DOHH2 (cell line): ENCODE measurements around the gene JHY.

Source experiments
- H3F3A ChIP-seq: fragments of 200-600 bp; sonication (generic), shearing (Covaris generic); 2 replicates; pipeline ENCODE4 v1.6.0; 2016; ENCODE audit warnings: antibody characterized with exemption, mild to moderate bottlenecking; ENCODE audit not compliant: control insufficient read depth, insufficient read depth
- H3K27ac ChIP-seq: fragments of 200-600 bp; sonication (generic); 2 replicates; pipeline ENCODE4 v1.5.1; 2014; ENCODE audit warnings: low read depth, mild to moderate bottlenecking, low read length, moderate library complexity
- H3K27me3 ChIP-seq: fragments of 200-600 bp; sonication (generic); 2 replicates; pipeline ENCODE4 v1.6.1; 2014; ENCODE audit warnings: mild to moderate bottlenecking, low read length, mixed read lengths; ENCODE audit not compliant: control insufficient read depth
- H3K36me3 ChIP-seq: fragments of 200-600 bp; sonication (generic); 2 replicates; pipeline ENCODE4 v1.6.1; 2014; ENCODE audit warnings: mild to moderate bottlenecking, low read length, moderate library complexity, mixed read lengths; ENCODE audit not compliant: control insufficient read depth
- H3K4me1 ChIP-seq: fragments of 200-600 bp; sonication (generic); 2 replicates; pipeline ENCODE4 v1.6.1; 2014; ENCODE audit warnings: mild to moderate bottlenecking, low read length, mixed read lengths; ENCODE audit not compliant: control insufficient read depth
- H3K4me2 ChIP-seq: fragments of 200-600 bp; sonication (generic); 2 replicates; pipeline ENCODE4 v1.6.0; 2014; ENCODE audit warnings: mild to moderate bottlenecking, low read length, moderate library complexity
- H3K4me3 ChIP-seq: fragments of 200-600 bp; sonication (generic); 2 replicates; pipeline ENCODE4 v1.5.1; 2014; ENCODE audit warnings: mild to moderate bottlenecking, low read length, mixed read lengths
- H3K79me2 ChIP-seq: fragments of 200-600 bp; sonication (generic); 2 replicates; pipeline ENCODE4 v1.6.1; 2014; ENCODE audit warnings: mild to moderate bottlenecking, low read length, mixed read lengths; ENCODE audit not compliant: control insufficient read depth
- H3K9me2 ChIP-seq: fragments of 200-600 bp; sonication (generic); replicated peaks from 2 replicates; pipeline ENCODE4 v1.6.1; 2014; ENCODE audit warnings: mild to moderate bottlenecking, low read length, mixed read lengths; ENCODE audit not compliant: control insufficient read depth
- H3K9me3 ChIP-seq: fragments of 200-600 bp; sonication (generic); 2 replicates; pipeline ENCODE4 v1.6.1; 2014; ENCODE audit warnings: antibody characterized with exemption, low read length, mixed read lengths; ENCODE audit not compliant: control insufficient read depth, insufficient read depth
- H4K20me1 ChIP-seq: fragments of 200-600 bp; sonication (generic); 2 replicates; pipeline ENCODE4 v1.6.0; 2014; ENCODE audit warnings: low read depth, mild to moderate bottlenecking, antibody characterized with exemption, low read length, moderate library complexity; ENCODE audit not compliant: control insufficient read depth, insufficient read depth
- EZH2phosphoT487 ChIP-seq: fragments of 200-600 bp; sonication (generic); IDR thresholded peaks from 2 replicates; pipeline ENCODE4 v1.6.1; 2017; ENCODE audit warnings: borderline replicate concordance, mild to moderate bottlenecking, antibody characterized with exemption, low read length, moderate library complexity, mixed read lengths
- TF ChIP-seq, protein P1 (sequence below): fragments of 200-600 bp; sonication (generic); IDR thresholded peaks from one replicate; pipeline ENCODE4 v1.5.1; 2014; ENCODE audit warnings: antibody characterized with exemption, mild to moderate bottlenecking, low read depth, low read length; ENCODE audit not compliant: poor library complexity, severe bottlenecking

JHY gene

DNA sequence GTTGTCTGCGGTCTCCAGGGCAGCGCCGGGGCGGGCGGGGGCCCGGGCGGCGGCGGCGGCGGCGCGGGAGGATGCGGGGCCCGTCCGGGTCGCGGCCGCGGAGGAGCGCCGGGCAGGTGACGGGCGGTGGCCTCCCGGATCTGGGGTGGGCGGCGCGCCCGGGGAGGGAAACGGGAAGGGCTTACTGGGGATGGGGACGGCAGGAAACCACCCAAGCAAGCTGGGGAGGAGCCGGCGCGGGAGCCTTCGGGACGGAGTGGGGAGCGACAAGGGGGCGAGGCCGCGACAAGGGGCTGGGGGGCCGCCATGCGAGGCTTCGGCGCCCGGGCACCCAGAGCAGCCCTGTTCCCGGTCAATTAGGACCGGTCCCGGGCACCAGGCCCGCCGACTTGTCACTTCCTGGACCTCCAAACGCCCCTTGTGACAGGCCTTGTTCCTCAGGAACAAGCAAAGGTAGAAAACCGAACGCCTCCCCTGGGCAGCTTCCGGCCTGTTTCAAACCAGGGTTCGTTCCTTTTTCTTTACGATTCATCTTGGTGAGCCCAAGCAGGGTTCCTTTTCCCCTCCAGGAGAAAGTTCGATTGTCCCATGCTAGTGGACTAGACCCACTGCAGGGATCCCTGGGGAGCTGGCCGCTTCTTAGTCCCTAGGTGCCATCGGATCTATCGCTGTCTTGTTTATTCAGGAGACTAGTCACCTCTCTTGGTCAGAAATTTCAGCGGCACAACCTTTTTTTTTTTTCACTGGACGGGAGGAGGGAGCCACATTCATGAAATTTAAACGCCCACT, 492 bp downstream of the JHY start:
- Histone ChIP-seq H3K79me2 (no peaks in the 10 kb centered on the region), H3K27me3 (peaks cover 38% of the 10 kb centered on the region), H3K4me1 (no peaks in the 10 kb centered on the region), H4K20me1 (no peaks in the 10 kb centered on the region), H3F3A (no peaks in the 10 kb centered on the region), H3K4me2 (no peak overlapping the region; the same call in 1 of the 2 replicates), H3K36me3 (no peaks in the 10 kb centered on the region), H3K27ac (no peak overlapping the region), H3K9me3 (no peaks in the 10 kb centered on the region), H3K4me3 (no peak overlapping the region; the same call in 1 of the 2 replicates), H3K9me2 (no peaks in the 10 kb centered on the region)
- TF ChIP-seq EZH2phosphoT487 = no peak
- TF ChIP-seq, protein P1, sequence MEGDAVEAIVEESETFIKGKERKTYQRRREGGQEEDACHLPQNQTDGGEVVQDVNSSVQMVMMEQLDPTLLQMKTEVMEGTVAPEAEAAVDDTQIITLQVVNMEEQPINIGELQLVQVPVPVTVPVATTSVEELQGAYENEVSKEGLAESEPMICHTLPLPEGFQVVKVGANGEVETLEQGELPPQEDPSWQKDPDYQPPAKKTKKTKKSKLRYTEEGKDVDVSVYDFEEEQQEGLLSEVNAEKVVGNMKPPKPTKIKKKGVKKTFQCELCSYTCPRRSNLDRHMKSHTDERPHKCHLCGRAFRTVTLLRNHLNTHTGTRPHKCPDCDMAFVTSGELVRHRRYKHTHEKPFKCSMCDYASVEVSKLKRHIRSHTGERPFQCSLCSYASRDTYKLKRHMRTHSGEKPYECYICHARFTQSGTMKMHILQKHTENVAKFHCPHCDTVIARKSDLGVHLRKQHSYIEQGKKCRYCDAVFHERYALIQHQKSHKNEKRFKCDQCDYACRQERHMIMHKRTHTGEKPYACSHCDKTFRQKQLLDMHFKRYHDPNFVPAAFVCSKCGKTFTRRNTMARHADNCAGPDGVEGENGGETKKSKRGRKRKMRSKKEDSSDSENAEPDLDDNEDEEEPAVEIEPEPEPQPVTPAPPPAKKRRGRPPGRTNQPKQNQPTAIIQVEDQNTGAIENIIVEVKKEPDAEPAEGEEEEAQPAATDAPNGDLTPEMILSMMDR = no peak

- no peaks in the 10 kb centered on the region for H4K20me1 ChIP-seq
- no peaks in the 10 kb centered on the region for H3F3A ChIP-seq
- no peak overlapping the region for H3K4me3 ChIP-seq
- no peak overlapping the region for H3K4me2 ChIP-seq
- H3K36me3 ChIP-seq = no peaks in the 10 kb centered on the region
- no peaks in the 10 kb centered on the region for H3K9me3 ChIP-seq
- no peaks in the 10 kb centered on the region for H3K9me2 ChIP-seq
- no peaks in the 10 kb centered on the region for H3K79me2 ChIP-seq
- TF ChIP-seq, protein P1 = no peak
- TF ChIP-seq EZH2phosphoT487 = no peak
- H3K27ac ChIP-seq = no peak overlapping the region
- peaks cover 36% of the 10 kb centered on the region for H3K27me3 ChIP-seq
- no peaks in the 10 kb centered on the region for H3K4me1 ChIP-seq
Measured at GRCh38 chr11:122883646-122883979, 1.1 kb downstream of the JHY start.

GRCh38 chr11:122888162-122888561, 5.6 kb downstream of the JHY start:
- no peaks in the 10 kb centered on the region for H3K4me1 ChIP-seq
- H3K9me3 ChIP-seq = no peaks in the 10 kb centered on the region
- H3K27me3 ChIP-seq = peaks cover 13% of the 10 kb centered on the region
- no peaks in the 10 kb centered on the region for H3K79me2 ChIP-seq
- TF ChIP-seq, protein P1 = no peak
- TF ChIP-seq EZH2phosphoT487 = no peak
- no peak overlapping the region for H3K27ac ChIP-seq
- no peaks in the 10 kb centered on the region for H3K36me3 ChIP-seq
- no peak overlapping the region for H3K4me3 ChIP-seq
- H3K4me2 ChIP-seq = no peak overlapping the region
- H3F3A ChIP-seq = no peaks in the 10 kb centered on the region
- no peaks in the 10 kb centered on the region for H3K9me2 ChIP-seq
- no peaks in the 10 kb centered on the region for H4K20me1 ChIP-seq
